Stimulated activated CD8-positive, alpha-beta memory T cell treated with anti-CD3 and anti-CD28 coated beads, Interleukin-7, amount 100 ng/mL, for 4 hours (primary cell): ENCODE results near the gene RABL2A.
"Not testable (repeated sequence)": the region's sequence is repeated elsewhere in the genome, so short reads cannot be mapped to it uniquely, and the experiment has no call there.

Experiments used
- DNase-seq, 2 donors: peaks; one replicate each; pipeline ENCODE4 v3.0.0-alpha.2; 2020; ENCODE audit warnings: low read depth in 2 of 2

RABL2A gene

GRCh38 chr2:113609822-113610221 lies 17.2 kb upstream of the RABL2A start:
- not testable (repeated sequence) for DNase-seq

GRCh38 chr2:113621002-113621401 lies 6.1 kb upstream of the RABL2A start:
- DNase-seq = not testable (repeated sequence)

- DNase-seq = not testable (repeated sequence)
These were observed 1.2 kb upstream of the RABL2A start for GRCh38 chr2:113625906-113626305.

GRCh38 chr2:113632849-113633345 lies 5.8 kb downstream of the RABL2A start:
- DNase-seq = not testable (repeated sequence)

GRCh38 chr2:113635358-113635757 lies 8.3 kb downstream of the RABL2A start:
- not testable (repeated sequence) for DNase-seq

- DNase-seq = not testable (repeated sequence)
These were observed 9.2 kb downstream of the RABL2A start for GRCh38 chr2:113636226-113636625.

- not testable (repeated sequence) for DNase-seq
These were observed 11.0 kb downstream of the RABL2A start for GRCh38 chr2:113638084-113638483.

- not testable (repeated sequence) for DNase-seq
These were observed 19.2 kb downstream of the RABL2A start for GRCh38 chr2:113646217-113646616.

GRCh38 chr2:113650834-113651815 lies 24.1 kb downstream of the RABL2A start:
- not testable (repeated sequence) for DNase-seq

GRCh38 chr2:113652599-113652998 lies 25.5 kb downstream of the RABL2A start:
- DNase-seq = not testable (repeated sequence)

GRCh38 chr2:113656031-113656624 lies 29.1 kb downstream of the RABL2A start:
- not testable (repeated sequence) for DNase-seq

- DNase-seq = not testable (repeated sequence)
These were observed 30.7 kb downstream of the RABL2A start for GRCh38 chr2:113657735-113658134.

- not testable (repeated sequence) for DNase-seq
These were observed 36.4 kb downstream of the RABL2A start for GRCh38 chr2:113663285-113664060.

- DNase-seq = not testable (repeated sequence)
These were observed 37.9 kb downstream of the RABL2A start for GRCh38 chr2:113664761-113665533.

- not testable (repeated sequence) for DNase-seq
These were observed 41.9 kb downstream of the RABL2A start for GRCh38 chr2:113669013-113669412.

- no peak for DNase-seq
These were observed 45.4 kb downstream of the RABL2A start for GRCh38 chr2:113672326-113672932.

GRCh38 chr2:113675875-113676274 lies 48.8 kb downstream of the RABL2A start:
- no peak for DNase-seq

GRCh38 chr2:113676623-113677266 lies 49.7 kb downstream of the RABL2A start:
- no peak for DNase-seq

GRCh38 chr2:113677330-113677729 lies 50.3 kb downstream of the RABL2A start:
- DNase-seq = no peak

- no peak for DNase-seq
These were observed 52.4 kb downstream of the RABL2A start for GRCh38 chr2:113679457-113679856.
